NCI-H2196 treated with DMSO at 0.1 percent for 48 hours (cell line): ENCODE results near the gene PRAMEF13.
"Not testable (repeated sequence)": the region's sequence is repeated elsewhere in the genome, so short reads cannot be mapped to it uniquely, and the experiment has no call there.

Experiments used
- DNase-seq: peaks from one replicate; lab custom pipeline; 2025; ENCODE audit not compliant: unreplicated experiment; lab: John Stamatoyannopoulos, UW

The PRAMEF13 gene

GRCh38 chr1:13201309-13201708, at the start of gene PRAMEF13:
Gene PRAMEF13, minus strand, starts transcription at chr1:13201409. Its CDS starts 1,820 bp downstream, at chr1:13199589.
- DNase-seq: not testable (repeated sequence)

- not testable (repeated sequence) for DNase-seq
These were observed 45.9 kb upstream of the PRAMEF13 start for GRCh38 chr1:13247122-13247521.

- DNase-seq: not testable (repeated sequence)
These were observed 45.3 kb upstream of the PRAMEF13 start for GRCh38 chr1:13246554-13246871.

GRCh38 chr1:13245841-13246553, 44.8 kb upstream of the PRAMEF13 start:
- not testable (repeated sequence) for DNase-seq

- DNase-seq: not testable (repeated sequence)
These were observed 42.5 kb upstream of the PRAMEF13 start for GRCh38 chr1:13243536-13244263.

- not testable (repeated sequence) for DNase-seq
These were observed 38.4 kb upstream of the PRAMEF13 start for GRCh38 chr1:13239633-13240032.

- DNase-seq: not testable (repeated sequence)
These were observed 36.4 kb upstream of the PRAMEF13 start for GRCh38 chr1:13237572-13237971.

GRCh38 chr1:13234057-13234456, 32.8 kb upstream of the PRAMEF13 start:
- DNase-seq: not testable (repeated sequence)

- not testable (repeated sequence) for DNase-seq
These were observed 30.8 kb upstream of the PRAMEF13 start for GRCh38 chr1:13232056-13232455.

GRCh38 chr1:13231061-13231750, 30.0 kb upstream of the PRAMEF13 start:
- not testable (repeated sequence) for DNase-seq

GRCh38 chr1:13230601-13231000, 29.4 kb upstream of the PRAMEF13 start:
- DNase-seq: not testable (repeated sequence)

- not testable (repeated sequence) for DNase-seq
These were observed 28.9 kb upstream of the PRAMEF13 start for GRCh38 chr1:13230096-13230495.

GRCh38 chr1:13228343-13228781, 27.2 kb upstream of the PRAMEF13 start:
- no peak for DNase-seq

- not testable (repeated sequence) for DNase-seq
These were observed 26.3 kb upstream of the PRAMEF13 start for GRCh38 chr1:13227271-13228055.

- DNase-seq: not testable (repeated sequence)
These were observed 24.5 kb upstream of the PRAMEF13 start, which contains the start of gene PRAMEF18 for GRCh38 chr1:13225675-13226204. Gene PRAMEF18, minus strand, starts transcription at chr1:13226154. Its CDS starts 48 bp downstream, at chr1:13226106.

GRCh38 chr1:13224480-13225060, 23.4 kb upstream of the PRAMEF13 start:
- no peak for DNase-seq

- DNase-seq: not testable (repeated sequence)
These were observed 21.6 kb upstream of the PRAMEF13 start for GRCh38 chr1:13222788-13223187.

- DNase-seq: not testable (repeated sequence)
These were observed 18.0 kb upstream of the PRAMEF13 start for GRCh38 chr1:13219203-13219602.

GRCh38 chr1:13216619-13217018, 15.4 kb upstream of the PRAMEF13 start:
- not testable (repeated sequence) for DNase-seq

GRCh38 chr1:13208712-13209111, 7.5 kb upstream of the PRAMEF13 start:
- DNase-seq: not testable (repeated sequence)
